Measurements from ENCODE around the gene TUBA4B.
"Not testable (repeated sequence)": the region's sequence is repeated elsewhere in the genome, so short reads cannot be mapped to it uniquely, and the experiment has no call there.

The TUBA4B gene

GRCh38 chr2:219291910-219292490, 39.0 kb downstream of the TUBA4B start:
- DNase-seq, result no peak

GRCh38 chr2:219292616-219293015, 39.6 kb downstream of the TUBA4B start:
- DNase-seq, result no peak

GRCh38 chr2:219293736-219294231, 40.7 kb downstream of the TUBA4B start:
- DNase-seq, result no peak

- DNase-seq, result peak in 1 of 2 experiments; percentile 47
Measured at GRCh38 chr2:219294356-219295351, 41.6 kb downstream of the TUBA4B start.

- DNase-seq, result no peak
Measured at GRCh38 chr2:219296142-219296541, 43.1 kb downstream of the TUBA4B start.

GRCh38 chr2:219296631-219297391, 43.8 kb downstream of the TUBA4B start:
- no peak for DNase-seq

- no peak for DNase-seq
Measured at GRCh38 chr2:219297766-219298456, 44.9 kb downstream of the TUBA4B start.

GRCh38 chr2:219298759-219299371, 45.8 kb downstream of the TUBA4B start:
- DNase-seq, result peak in 1 of 2 experiments; percentile 66

GRCh38 chr2:219299372-219299760, 46.3 kb downstream of the TUBA4B start:
- DNase-seq, result no peak

- DNase-seq, result no peak
Measured at GRCh38 chr2:219300022-219300421, 47.0 kb downstream of the TUBA4B start.

GRCh38 chr2:219302412-219302968, 49.4 kb downstream of the TUBA4B start:
- DNase-seq, result no peak

- no peak for DNase-seq
Measured at GRCh38 chr2:219304223-219304622, 51.2 kb downstream of the TUBA4B start.

GRCh38 chr2:219306047-219306446, 53.0 kb downstream of the TUBA4B start:
- no peak for DNase-seq

- DNase-seq, result peak in 1 of 2 experiments; percentile 24
Measured at GRCh38 chr2:219308142-219309101, 55.4 kb downstream of the TUBA4B start.

- no peak for DNase-seq
Measured at GRCh38 chr2:219309278-219309677, 56.2 kb downstream of the TUBA4B start, which contains the start of gene PTPRN. PTPRN (minus strand) TSS chr2:219309401; CDS start chr2:219309332, 69 bp downstream.

GRCh38 chr2:219312683-219313263, 59.7 kb downstream of the TUBA4B start:
- not testable (repeated sequence) for DNase-seq

GRCh38 chr2:219314804-219315468, 61.9 kb downstream of the TUBA4B start:
- no peak for DNase-seq

Measured in cerebellar nuclear complex (tissue), 1 donor.